Activated CD4-positive, alpha-beta memory T cell treated with anti-CD3 and anti-CD28 coated beads, Interleukin-2, amount 10 ng/mL, durations not matched to agents 7 days and 5 days (primary cell): ENCODE results near the gene FKBP5. TPM values are rescaled to one million over a fixed set of nuclear protein-coding genes. Genes with fewer than 3 reads are reported as not detected.
A peak's percentile ranks its signal among the peaks of the same experiment; 100 is the strongest.

Source experiments
- CTCF ChIA-PET: fragments of 350-600 bp; sonication (Branson Sonifier 250); formaldehyde crosslinking; loops from one replicate; lab custom pipeline; 2021; ENCODE audit warnings: antibody characterized with exemption, inconsistent platforms; lab: Charles Lee
- POLR2A ChIA-PET: fragments of 350-600 bp; sonication (Branson Sonifier 250); formaldehyde crosslinking; loops from one replicate; lab custom pipeline; 2021; ENCODE audit warnings: antibody characterized with exemption; lab: Charles Lee
- DNase-seq: peaks from one replicate; pipeline ENCODE4 v3.0.0-alpha.2; 2020
- H3K27ac Mint-ChIP-seq: one replicate; pipeline ENCODE4 v1.8.0; 2021; ENCODE audit warnings: mild to moderate bottlenecking, mixed read lengths
- H3K27me3 Mint-ChIP-seq: one replicate; pipeline ENCODE4 v1.8.0; 2021; ENCODE audit warnings: mixed read lengths
- H3K36me3 Mint-ChIP-seq: one replicate; pipeline ENCODE4 v1.8.0; 2021; ENCODE audit warnings: low read depth, mixed read lengths
- H3K4me1 Mint-ChIP-seq: one replicate; pipeline ENCODE4 v1.8.0; 2021; ENCODE audit warnings: mixed read lengths
- H3K4me3 Mint-ChIP-seq: one replicate; pipeline ENCODE4 v1.8.0; 2021; ENCODE audit warnings: mild to moderate bottlenecking, mixed read lengths
- H3K9me3 Mint-ChIP-seq: one replicate; pipeline ENCODE4 v1.8.0; 2021; ENCODE audit warnings: mixed read lengths
- total RNA-seq, 2 experiments: library from RNA; stranded (reverse); gene quantifications; one replicate each; pipeline ENCODE4 v1.2.3, GENCODE V29; 2021

The FKBP5 gene
- total RNA-seq, 2 experiments from 2014 or later: 51.1 to 51.5 TPM

- ChIA-PET POLR2A (interaction anchor here (0.6 to 4.5 kb wide), 14 partner anchors 7 to 451 kb away, joined by 3 to 23 read pairs (median 4); partner anchors contain the start of genes FKBP5 and RPL10A), CTCF (interaction anchor here (0.6 to 1.6 kb wide), 9 partner anchors 14 to 146 kb away, joined by 3 to 15 read pairs (median 4); partner anchors contain the start of gene ARMC12)
- peaks cover 56% of the 10 kb centered on the region for H3K4me1 Mint-ChIP-seq
- no peaks in the 10 kb centered on the region for H3K27me3 Mint-ChIP-seq
- peak overlapping the region; percentile 75 for H3K4me3 Mint-ChIP-seq
- H3K36me3 Mint-ChIP-seq: peaks cover 6% of the 10 kb centered on the region
- no peak for DNase-seq
- peak overlapping the region; percentile 90 for H3K27ac Mint-ChIP-seq
- H3K9me3 Mint-ChIP-seq: no peaks in the 10 kb centered on the region
These were observed 19.2 kb downstream of the FKBP5 start for GRCh38 chr6:35669451-35670045.

- Mint-ChIP-seq H3K4me3 (peak overlapping the region; percentile 75), H3K27ac (peak overlapping the region; percentile 90), H3K36me3 (peaks cover 4% of the 10 kb centered on the region), H3K27me3 (no peaks in the 10 kb centered on the region), H3K4me1 (peaks cover 49% of the 10 kb centered on the region), H3K9me3 (no peaks in the 10 kb centered on the region)
- ChIA-PET CTCF (interaction anchor here (0.6 to 1.6 kb wide), 9 partner anchors 14 to 146 kb away, joined by 3 to 15 read pairs (median 4); partner anchors contain the start of gene ARMC12), POLR2A (interaction anchor here (0.6 to 4.5 kb wide), 15 partner anchors 8 to 451 kb away, joined by 3 to 23 read pairs (median 4); partner anchors contain the start of gene RPL10A)
- DNase-seq: no peak
These were observed 19.8 kb downstream of the FKBP5 start for GRCh38 chr6:35668744-35669450.

- H3K9me3 Mint-ChIP-seq: no peaks in the 10 kb centered on the region
- peaks cover 2% of the 10 kb centered on the region for H3K36me3 Mint-ChIP-seq
- H3K4me3 Mint-ChIP-seq: peak overlapping the region; percentile 75
- no peaks in the 10 kb centered on the region for H3K27me3 Mint-ChIP-seq
- H3K27ac Mint-ChIP-seq: peak overlapping the region; percentile 90
- ChIA-PET POLR2A (interaction anchor here (0.6 to 4.5 kb wide), 5 partner anchors 19 to 360 kb away, joined by 3 to 23 read pairs (median 4); no protein-coding TSS in a partner anchor), CTCF (interaction anchor here (0.8 to 2.4 kb wide), 4 partner anchors 57 to 71 kb away, joined by 3 to 7 read pairs (median 4); partner anchors contain the start of gene ARMC12)
- peaks cover 44% of the 10 kb centered on the region for H3K4me1 Mint-ChIP-seq
- DNase-seq: no peak
These were observed 20.6 kb downstream of the FKBP5 start for GRCh38 chr6:35668096-35668495.

- POLR2A ChIA-PET: interaction anchor here (1.9 to 4.5 kb wide), 2 partner anchors 19 to 62 kb away, joined by 5 to 23 read pairs; no protein-coding TSS in a partner anchor
- no peak for DNase-seq
- Mint-ChIP-seq H3K4me1 (peaks cover 32% of the 10 kb centered on the region), H3K36me3 (no peaks in the 10 kb centered on the region), H3K27ac (no peak overlapping the region), H3K9me3 (no peaks in the 10 kb centered on the region), H3K4me3 (no peak overlapping the region), H3K27me3 (no peaks in the 10 kb centered on the region)
- CTCF ChIA-PET: interaction anchor here (0.7 kb wide), 2 partner anchors 237 to 1761 kb away, joined by 3 read pairs; no protein-coding TSS in a partner anchor
These were observed 23.1 kb downstream of the FKBP5 start for GRCh38 chr6:35665573-35665972.

- Mint-ChIP-seq H3K9me3 (no peaks in the 10 kb centered on the region), H3K27ac (no peak overlapping the region), H3K4me3 (no peak overlapping the region), H3K27me3 (no peaks in the 10 kb centered on the region), H3K36me3 (no peaks in the 10 kb centered on the region), H3K4me1 (peaks cover 29% of the 10 kb centered on the region)
- DNase-seq: no peak
- ChIA-PET CTCF (interaction anchor here (0.7 to 1.6 kb wide), 4 partner anchors 10 to 1760 kb away, joined by 3 to 9 read pairs (median 3); partner anchors contain the start of gene ARMC12), POLR2A (interaction anchor here (1.2 to 1.9 kb wide), 3 partner anchors 12 to 63 kb away, joined by 4 to 5 read pairs (median 5); no protein-coding TSS in a partner anchor)
These were observed 23.8 kb downstream of the FKBP5 start for GRCh38 chr6:35664945-35665344.

GRCh38 chr6:35663447-35664235, 25.1 kb downstream of the FKBP5 start:
- H3K4me3 Mint-ChIP-seq: no peak overlapping the region
- CTCF ChIA-PET: interaction anchor here (0.9 to 1.6 kb wide), 4 partner anchors 25 to 73 kb away, joined by 3 to 9 read pairs (median 4); partner anchors contain the start of gene ARMC12
- DNase-seq: no peak
- no peak overlapping the region for H3K27ac Mint-ChIP-seq
- no peaks in the 10 kb centered on the region for H3K36me3 Mint-ChIP-seq
- H3K9me3 Mint-ChIP-seq: no peaks in the 10 kb centered on the region
- POLR2A ChIA-PET: interaction anchor here (1.0 to 2.0 kb wide), 8 partner anchors 10 to 63 kb away, joined by 3 to 9 read pairs (median 4); no protein-coding TSS in a partner anchor
- peaks cover 17% of the 10 kb centered on the region for H3K4me1 Mint-ChIP-seq
- no peaks in the 10 kb centered on the region for H3K27me3 Mint-ChIP-seq

- no peaks in the 10 kb centered on the region for H3K9me3 Mint-ChIP-seq
- no peaks in the 10 kb centered on the region for H3K36me3 Mint-ChIP-seq
- no peaks in the 10 kb centered on the region for H3K27me3 Mint-ChIP-seq
- peaks cover 12% of the 10 kb centered on the region for H3K4me1 Mint-ChIP-seq
- H3K4me3 Mint-ChIP-seq: no peak overlapping the region
- no peak for DNase-seq
- ChIA-PET CTCF (interaction anchor here (0.9 to 1.5 kb wide), 3 partner anchors 24 to 62 kb away, joined by 3 to 5 read pairs (median 3); no protein-coding TSS in a partner anchor), POLR2A (interaction anchor here (0.6 to 2.0 kb wide), 10 partner anchors 11 to 529 kb away, joined by 3 to 9 read pairs (median 3); no protein-coding TSS in a partner anchor)
- no peak overlapping the region for H3K27ac Mint-ChIP-seq
These were observed 25.7 kb downstream of the FKBP5 start for GRCh38 chr6:35662999-35663398.

GRCh38 chr6:35654883-35655282, 33.8 kb downstream of the FKBP5 start:
- Mint-ChIP-seq H3K36me3 (peaks cover 14% of the 10 kb centered on the region), H3K27me3 (no peaks in the 10 kb centered on the region), H3K4me1 (no peaks in the 10 kb centered on the region), H3K9me3 (peaks cover 3% of the 10 kb centered on the region), H3K4me3 (no peak overlapping the region), H3K27ac (no peak overlapping the region)
- ChIA-PET POLR2A (interaction anchor here (0.9 kb wide), 1 partner anchor 33 kb away, joined by 3 read pairs; no protein-coding TSS in a partner anchor), CTCF (interaction anchor here (0.7 kb wide), 1 partner anchor 10 kb away, joined by 3 read pairs; no protein-coding TSS in a partner anchor)
- DNase-seq: no peak

GRCh38 chr6:35651244-35651643, 37.5 kb downstream of the FKBP5 start:
- CTCF ChIA-PET: no interaction called here
- H3K4me3 Mint-ChIP-seq: no peak overlapping the region
- no peak for DNase-seq
- H3K36me3 Mint-ChIP-seq: peaks cover 12% of the 10 kb centered on the region
- H3K27me3 Mint-ChIP-seq: no peaks in the 10 kb centered on the region
- peaks cover 5% of the 10 kb centered on the region for H3K4me1 Mint-ChIP-seq
- H3K27ac Mint-ChIP-seq: no peak overlapping the region
- POLR2A ChIA-PET: no interaction called here
- peaks cover 3% of the 10 kb centered on the region for H3K9me3 Mint-ChIP-seq

GRCh38 chr6:35650015-35650414, 38.7 kb downstream of the FKBP5 start:
- peaks cover 18% of the 10 kb centered on the region for H3K36me3 Mint-ChIP-seq
- POLR2A ChIA-PET: no interaction called here
- no peak overlapping the region for H3K4me3 Mint-ChIP-seq
- H3K27ac Mint-ChIP-seq: no peak overlapping the region
- H3K27me3 Mint-ChIP-seq: no peaks in the 10 kb centered on the region
- peaks cover 3% of the 10 kb centered on the region for H3K9me3 Mint-ChIP-seq
- H3K4me1 Mint-ChIP-seq: peaks cover 5% of the 10 kb centered on the region
- CTCF ChIA-PET: interaction anchor here (1.3 kb wide), 1 partner anchor 66 kb away, joined by 4 read pairs; no protein-coding TSS in a partner anchor
- no peak for DNase-seq

- ChIA-PET POLR2A (no interaction called here), CTCF (no interaction called here)
- H3K9me3 Mint-ChIP-seq: peaks cover 3% of the 10 kb centered on the region
- DNase-seq: no peak
- no peaks in the 10 kb centered on the region for H3K27me3 Mint-ChIP-seq
- H3K27ac Mint-ChIP-seq: no peak overlapping the region
- H3K4me3 Mint-ChIP-seq: no peak overlapping the region
- H3K4me1 Mint-ChIP-seq: peaks cover 14% of the 10 kb centered on the region
- peaks cover 24% of the 10 kb centered on the region for H3K36me3 Mint-ChIP-seq
These were observed 40.5 kb downstream of the FKBP5 start for GRCh38 chr6:35648203-35648602.

GRCh38 chr6:35647400-35647799, 41.3 kb downstream of the FKBP5 start:
- Mint-ChIP-seq H3K4me1 (peaks cover 20% of the 10 kb centered on the region), H3K36me3 (peaks cover 32% of the 10 kb centered on the region), H3K27me3 (no peaks in the 10 kb centered on the region), H3K9me3 (no peaks in the 10 kb centered on the region), H3K4me3 (no peak overlapping the region), H3K27ac (no peak overlapping the region)
- DNase-seq: no peak
- POLR2A ChIA-PET: interaction anchor here (2.1 kb wide), 1 partner anchor 18 kb away, joined by 5 read pairs; no protein-coding TSS in a partner anchor
- CTCF ChIA-PET: no interaction called here
